Effector CD4-positive, alpha-beta T cell (primary cell): ENCODE measurements around the gene TNRC6A.
"Not testable (repeated sequence)": the region's sequence is repeated elsewhere in the genome, so short reads cannot be mapped to it uniquely, and the experiment has no call there.

Source experiments
- DNase-seq: peaks from one replicate; pipeline ENCODE4 v3.0.0-alpha.2; 2020

TNRC6A gene

DNA sequence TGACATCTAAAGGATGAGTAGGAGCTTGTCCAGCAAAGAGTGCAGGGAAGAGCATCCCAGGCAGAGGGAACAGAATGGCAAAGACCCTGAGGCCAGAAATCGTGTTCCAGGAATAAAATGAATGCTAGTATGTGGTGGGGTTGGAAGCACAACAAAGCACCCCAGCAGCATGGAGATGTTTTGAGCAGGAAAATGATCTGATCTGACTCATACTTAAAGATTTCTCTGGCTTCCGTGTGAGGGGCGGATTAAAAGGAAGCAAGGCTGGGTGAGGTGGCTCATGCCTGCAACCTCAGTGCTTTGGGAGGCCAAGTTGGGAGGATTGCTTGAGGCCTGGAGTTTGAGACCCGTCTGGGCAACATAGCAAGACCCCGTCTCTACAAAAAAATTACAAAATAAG lies 118.6 kb downstream of the TNRC6A start:
- DNase-seq = no peak

GRCh38 chr16:24849641-24850040 lies 120.2 kb downstream of the TNRC6A start:
- DNase-seq = no peak

- no peak for DNase-seq
Observed at GRCh38 chr16:24850289-24850938, 121.0 kb downstream of the TNRC6A start.

GRCh38 chr16:24851700-24852099 lies 122.2 kb downstream of the TNRC6A start:
- no peak for DNase-seq

DNA sequence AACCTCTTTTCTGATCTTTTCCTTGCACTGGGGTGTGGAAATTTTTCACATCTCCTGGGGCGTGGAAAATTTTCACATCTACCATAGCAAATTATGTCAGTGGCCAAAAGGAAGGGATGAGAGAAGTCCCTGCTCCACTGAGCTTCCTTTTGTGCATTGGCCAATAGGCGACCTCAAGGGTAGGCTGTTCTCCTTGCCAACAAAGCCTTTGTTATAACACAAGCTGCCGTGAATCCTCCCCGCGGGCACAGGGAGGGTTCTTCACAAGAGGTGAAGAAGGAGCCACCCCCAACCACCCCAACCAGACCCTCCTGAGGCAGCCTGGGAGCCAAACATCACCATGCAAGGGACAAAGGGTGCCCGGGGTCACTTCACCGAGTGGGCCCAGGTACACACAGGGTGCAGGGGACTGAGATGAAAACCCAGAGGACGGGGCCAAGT lies 122.8 kb downstream of the TNRC6A start:
- no peak for DNase-seq

GRCh38 chr16:24853169-24853824 lies 123.8 kb downstream of the TNRC6A start:
- DNase-seq = no peak

DNA sequence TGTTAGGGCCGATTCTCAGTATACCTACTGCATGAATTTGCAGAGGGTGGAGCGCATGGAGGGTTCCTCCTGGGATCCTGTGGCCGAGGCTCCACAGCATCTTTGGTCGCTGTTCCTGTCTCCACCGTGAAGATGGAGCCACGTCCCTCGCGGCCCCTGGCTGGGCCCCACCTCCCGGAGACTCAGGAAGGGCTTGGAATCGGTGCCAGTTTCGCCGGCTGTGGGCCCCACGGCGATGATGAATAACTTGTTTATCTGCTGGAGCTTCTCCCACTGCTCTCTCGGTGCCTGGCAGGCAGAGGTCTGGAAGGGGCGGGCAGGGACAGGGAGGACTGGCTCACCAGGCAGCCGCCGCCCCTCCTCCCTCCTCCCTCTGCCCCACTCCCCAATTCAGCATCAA lies 124.4 kb downstream of the TNRC6A start:
- no peak for DNase-seq

DNA sequence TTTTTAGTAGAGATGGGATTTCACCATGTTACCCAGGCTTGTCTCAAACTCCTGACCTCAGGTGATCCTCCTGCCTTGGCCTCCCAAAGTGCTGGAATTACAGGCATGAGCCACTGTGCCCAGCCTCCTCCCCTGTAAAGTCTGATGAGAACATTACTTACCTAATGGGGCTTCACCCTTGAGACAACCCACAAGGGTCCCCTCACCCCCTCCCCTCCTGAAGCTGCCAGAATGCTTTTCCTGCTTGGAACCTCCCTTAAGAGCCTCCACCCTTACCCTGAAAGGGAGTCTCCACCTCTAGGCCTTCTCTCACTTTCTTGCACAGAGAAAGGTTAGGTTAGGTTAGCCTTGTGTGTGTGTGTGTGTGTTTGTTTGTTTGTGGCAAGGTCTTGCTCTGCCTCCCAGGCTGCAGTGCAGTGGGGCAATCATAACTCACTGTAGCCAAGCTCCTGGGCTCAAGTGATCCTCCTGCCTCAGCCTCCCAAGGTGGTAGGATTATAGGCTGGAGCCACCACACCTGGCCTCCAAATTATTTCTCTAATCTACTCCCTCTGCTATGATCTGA lies 125.2 kb downstream of the TNRC6A start:
- no peak for DNase-seq

DNA sequence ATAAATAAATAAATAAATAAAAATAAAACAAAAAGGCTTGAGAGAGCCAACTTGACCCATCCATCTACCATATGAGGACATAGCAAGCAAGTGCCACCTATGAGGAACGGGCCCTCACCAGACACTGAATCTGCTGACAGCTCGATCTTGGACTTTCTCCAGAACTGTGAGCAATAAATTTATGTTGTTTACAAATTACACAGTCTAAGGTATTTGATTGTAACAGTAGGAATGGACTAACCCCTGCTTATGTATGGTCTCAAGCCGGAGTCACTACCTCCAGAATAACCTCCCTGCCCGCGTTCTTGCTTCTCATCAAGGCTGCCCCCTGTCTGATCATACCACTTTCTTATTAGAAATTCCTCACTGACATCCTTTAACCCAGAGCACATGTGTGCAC lies 126.2 kb downstream of the TNRC6A start:
- DNase-seq = no peak

DNA sequence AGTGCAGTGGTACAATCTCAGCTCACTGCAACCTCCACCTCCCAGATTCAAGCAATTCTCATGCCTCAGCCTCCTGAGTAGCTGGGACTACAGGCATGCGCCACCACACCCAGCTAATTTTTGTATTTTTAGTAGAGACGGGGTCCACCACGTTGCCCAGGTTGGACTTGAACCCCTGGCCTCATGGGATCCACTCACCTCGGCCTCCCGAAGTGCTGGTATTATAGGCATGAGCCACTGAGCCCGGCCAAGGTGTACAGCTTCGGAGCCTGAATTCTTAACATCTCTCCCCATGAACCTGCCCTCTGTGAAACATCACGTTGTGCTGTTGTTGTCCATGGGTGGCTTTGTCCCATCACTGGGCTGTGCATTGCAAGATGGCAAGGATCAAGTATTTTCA lies 127.4 kb downstream of the TNRC6A start:
- DNase-seq = not testable (repeated sequence)

DNA sequence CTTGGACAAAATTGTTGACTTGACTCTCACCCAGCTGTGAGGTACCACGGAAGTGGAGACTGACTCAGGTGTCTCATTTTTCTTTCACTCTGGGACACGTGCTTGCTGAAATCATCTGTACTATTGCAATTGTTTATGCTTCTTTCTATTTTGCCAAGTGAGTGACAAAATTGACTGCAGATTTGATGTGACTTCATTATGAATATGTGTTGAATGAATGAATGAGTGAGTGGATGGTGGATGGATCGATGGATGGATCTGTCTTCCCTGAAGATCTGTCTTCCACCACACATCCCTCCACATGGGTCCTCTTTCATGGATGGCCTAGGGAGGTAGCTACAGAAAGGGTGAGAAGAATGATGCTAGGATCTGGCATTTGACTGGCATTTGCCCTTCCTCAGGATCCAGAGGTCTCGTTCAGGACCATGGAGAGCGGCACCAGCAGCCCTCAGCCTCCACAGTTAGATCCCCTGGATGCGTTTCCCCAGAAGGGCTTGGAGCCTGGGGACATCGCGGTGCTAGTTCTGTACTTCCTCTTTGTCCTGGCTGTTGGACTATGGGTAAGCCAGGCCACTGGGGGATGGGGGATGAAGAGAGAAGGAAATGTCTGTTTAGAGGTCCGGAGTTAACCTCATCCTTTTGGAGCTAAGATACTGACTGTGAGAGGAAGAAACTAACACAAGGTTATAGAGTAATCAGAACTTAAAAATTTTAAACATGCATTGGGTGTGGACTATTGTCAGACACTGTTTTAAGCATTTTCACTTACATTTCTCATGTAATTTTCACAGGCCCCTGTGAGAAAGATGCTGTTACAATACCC lies 129.0 kb downstream of the TNRC6A start:
- DNase-seq = peak; percentile 27

DNA sequence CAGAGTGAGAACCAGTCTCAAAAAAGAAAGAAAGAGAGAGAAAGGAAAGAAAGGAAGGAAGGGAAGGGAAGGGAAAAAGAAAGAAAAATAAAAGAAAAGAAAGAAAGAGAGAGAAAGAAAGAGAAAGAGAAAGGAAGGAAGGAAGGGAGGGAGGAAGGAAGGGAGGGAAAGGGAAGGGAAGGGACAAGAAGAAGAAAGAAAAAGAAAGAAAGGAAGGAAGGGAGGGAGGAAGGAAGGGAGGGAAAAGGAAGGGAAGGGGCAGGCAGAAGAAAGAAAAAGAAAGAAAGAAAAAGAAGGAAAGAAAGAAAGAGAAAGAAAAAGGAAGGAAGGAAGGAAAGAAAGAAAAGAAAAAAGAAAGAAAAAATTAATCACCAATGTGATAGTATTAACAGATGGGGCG lies 132.0 kb downstream of the TNRC6A start:
- DNase-seq = no peak

GRCh38 chr16:24863582-24864437 lies 134.4 kb downstream of the TNRC6A start:
- no peak for DNase-seq

GRCh38 chr16:24869033-24869432 lies 139.6 kb downstream of the TNRC6A start:
- no peak for DNase-seq

DNA sequence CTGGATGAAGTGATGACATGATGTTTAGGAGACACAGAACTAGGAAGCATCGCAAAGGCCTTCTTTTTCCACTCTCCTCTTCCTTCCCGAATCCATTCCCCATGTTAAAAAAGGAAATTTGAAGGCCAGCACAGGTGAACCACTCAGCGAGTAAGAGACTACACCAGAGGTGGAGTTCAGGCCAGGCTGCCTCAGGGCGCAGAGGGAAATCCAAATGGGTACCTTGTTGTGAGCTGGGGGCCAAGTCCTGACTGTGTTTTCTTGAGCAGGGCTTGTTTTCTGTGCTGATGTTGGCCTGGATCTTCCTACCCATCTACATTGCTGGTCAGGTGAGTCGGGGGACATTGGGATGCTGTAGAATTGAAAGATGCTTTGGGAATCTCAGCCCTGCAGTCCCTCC lies 142.4 kb downstream of the TNRC6A start:
- DNase-seq = no peak

GRCh38 chr16:24873028-24873427 lies 143.6 kb downstream of the TNRC6A start:
- no peak for DNase-seq

DNA sequence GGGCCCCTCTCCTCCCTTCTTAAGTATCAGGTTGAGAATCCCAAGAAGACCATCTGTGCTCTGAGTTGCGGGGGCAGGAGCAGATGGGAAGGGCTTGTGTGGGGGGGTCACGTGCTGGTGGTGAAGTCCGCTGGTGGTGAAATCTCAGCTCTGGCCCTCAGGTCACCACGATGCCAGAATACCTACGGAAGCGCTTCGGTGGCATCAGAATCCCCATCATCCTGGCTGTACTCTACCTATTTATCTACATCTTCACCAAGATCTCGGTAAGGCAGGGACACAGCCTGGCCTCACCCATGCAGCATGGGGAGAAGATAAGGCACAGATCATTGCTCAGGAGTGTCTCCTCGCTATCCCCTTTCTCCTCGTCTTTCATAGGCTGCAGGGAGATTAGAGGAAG lies 146.0 kb downstream of the TNRC6A start:
- DNase-seq = no peak
